ENCODE results near the gene LAMTOR2.

The LAMTOR2 gene

DNA sequence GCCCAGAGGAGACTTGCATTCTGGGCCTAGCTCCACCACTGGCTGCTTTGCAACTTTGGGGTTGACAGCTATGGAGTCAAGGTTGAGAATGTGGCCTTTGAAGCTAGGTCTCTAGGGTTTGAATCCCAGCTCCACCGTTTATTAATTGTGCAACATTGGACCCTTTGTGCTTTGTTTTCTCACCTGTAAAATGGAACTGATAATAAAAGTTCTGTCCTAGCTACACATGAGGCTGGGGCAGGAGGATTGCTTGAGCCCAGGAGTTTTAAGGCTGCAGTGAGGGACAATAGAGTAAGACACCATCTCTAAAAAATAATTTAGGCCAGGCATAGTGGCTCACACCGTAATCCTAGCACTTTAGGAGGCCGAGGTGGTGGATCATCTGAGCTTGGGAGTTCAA is 44.7 kb downstream of the LAMTOR2 start:
- DNase-seq: no peak

GRCh38 chr1:156100205-156100995 is 45.8 kb downstream of the LAMTOR2 start:
- no peak for DNase-seq

DNA sequence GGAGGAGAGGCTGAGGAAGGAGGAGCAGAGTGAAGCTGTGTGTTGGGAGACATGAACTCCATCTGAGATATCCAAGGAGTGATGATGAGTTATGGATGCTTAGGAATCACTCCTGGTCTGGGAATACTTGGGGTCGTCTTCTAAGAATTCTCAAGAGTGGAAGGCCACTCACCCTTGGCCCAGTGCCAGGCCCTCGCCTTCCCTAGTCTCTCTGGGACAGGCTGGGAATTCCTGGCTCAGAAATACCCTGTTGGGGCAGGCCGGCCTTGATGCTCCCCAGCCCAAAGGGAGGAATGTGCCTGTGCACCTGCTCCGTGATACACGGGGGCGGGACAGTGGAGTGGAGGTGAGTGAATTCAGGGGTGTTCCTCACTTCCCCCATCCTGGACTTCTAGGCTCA is 47.3 kb downstream of the LAMTOR2 start:
- no peak for DNase-seq

- no peak for DNase-seq
Observed at GRCh38 chr1:156102633-156103511, 48.3 kb downstream of the LAMTOR2 start.

DNA sequence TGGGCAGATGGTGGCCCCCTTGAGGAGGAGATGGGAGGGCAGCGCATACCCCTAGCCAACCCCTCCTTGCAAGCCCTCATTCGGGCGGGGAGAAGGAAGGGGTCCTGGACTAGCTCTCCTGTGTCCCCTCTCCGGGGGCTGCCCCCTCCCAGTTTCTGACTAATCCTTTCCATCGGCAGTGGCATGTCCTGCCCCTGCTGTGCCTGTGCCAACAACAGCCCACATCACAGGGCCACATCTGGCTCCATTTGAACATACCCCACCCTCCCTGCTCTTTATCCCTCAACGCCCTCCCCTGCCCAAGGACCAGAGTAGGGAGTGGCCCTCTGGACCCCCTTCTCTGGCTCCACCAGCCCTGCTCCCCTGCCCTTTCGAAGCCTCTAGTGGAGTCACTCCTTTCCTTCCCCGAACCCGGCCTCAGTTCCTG is 49.0 kb downstream of the LAMTOR2 start:
- peak; percentile 86 for DNase-seq

DNA sequence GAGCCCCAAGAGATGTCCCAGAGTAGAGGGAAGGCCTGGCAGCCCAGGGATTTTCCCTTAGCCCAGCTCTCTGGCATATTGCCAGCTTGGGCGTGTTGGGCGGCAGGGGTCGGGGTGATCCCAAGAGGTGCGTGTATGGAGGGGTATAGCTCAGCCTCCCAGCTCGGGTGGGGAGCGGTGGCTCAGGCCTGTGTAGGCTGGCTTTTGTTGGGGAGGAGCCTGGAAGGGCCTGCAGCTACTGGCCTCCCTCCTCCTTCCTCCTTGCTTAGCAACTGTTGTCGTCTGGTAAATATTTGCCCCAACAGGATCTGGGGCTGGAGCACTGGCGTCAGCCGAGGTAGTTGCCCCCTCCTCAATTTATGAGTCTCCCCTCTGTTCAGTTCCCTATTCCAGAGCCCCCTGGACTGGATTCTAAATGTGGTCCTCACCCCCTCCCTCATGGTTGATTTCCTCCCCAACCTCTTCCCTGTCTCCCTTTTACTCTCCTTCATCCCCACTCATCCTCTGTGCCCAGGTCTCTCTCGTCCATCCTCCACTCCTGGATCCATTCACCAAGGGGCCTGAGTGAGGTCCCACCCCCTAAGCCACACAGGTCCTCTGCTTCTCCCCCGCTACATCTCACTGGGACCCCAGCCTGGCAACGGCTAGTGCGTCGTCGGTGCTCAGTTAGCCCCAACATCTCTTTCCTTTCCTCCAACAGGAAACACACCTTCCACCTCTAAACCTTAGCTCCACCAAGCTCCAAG is 49.7 kb downstream of the LAMTOR2 start:
- DNase-seq: peak; percentile 87

DNA sequence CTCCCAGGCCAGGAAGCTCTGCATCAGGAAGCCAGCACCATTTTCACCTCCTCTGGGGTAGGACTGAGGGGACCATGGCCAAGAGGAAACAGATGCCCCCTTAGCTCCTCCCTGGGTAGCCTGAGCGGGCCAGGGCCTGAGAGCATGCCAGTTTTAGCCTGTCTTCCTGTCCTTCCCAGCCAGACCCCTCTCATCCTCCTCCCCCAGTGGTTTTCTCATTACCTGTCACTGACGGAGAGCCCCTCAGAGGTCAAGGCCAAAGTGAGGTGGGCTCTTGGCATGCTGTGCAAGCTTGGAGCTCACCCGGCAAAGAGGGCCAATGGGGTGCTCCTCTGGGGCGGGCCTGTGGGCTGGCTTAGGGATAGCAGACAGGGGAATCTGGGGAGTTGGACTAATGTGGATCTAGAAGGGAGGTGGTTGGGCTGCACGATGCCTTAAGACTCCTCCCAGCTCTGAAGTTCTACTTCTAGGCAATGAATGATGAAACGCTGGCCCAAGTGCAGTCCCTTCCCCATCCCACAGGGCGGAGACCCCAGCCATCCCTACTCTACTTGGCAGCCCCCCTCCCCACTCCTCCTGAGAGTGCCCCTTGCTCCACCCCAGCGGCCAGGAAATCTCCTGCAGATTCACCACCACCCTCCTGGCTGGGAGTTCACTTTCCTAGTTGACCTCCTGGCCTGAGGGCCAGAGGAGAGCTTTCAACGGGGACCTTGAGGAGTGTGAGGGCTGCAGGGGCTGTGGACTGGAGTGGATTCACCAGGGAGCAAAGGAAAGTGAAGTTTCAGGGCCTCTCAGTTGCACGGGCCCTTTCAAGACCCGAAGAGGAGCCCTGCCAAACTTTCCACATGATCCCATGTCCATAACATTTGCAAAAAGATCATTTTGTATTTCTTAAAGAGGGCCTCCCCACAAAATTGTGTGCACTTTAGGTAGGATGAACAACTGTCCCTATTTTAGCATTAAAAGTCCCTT is 50.6 kb downstream of the LAMTOR2 start:
- no peak for DNase-seq

DNA sequence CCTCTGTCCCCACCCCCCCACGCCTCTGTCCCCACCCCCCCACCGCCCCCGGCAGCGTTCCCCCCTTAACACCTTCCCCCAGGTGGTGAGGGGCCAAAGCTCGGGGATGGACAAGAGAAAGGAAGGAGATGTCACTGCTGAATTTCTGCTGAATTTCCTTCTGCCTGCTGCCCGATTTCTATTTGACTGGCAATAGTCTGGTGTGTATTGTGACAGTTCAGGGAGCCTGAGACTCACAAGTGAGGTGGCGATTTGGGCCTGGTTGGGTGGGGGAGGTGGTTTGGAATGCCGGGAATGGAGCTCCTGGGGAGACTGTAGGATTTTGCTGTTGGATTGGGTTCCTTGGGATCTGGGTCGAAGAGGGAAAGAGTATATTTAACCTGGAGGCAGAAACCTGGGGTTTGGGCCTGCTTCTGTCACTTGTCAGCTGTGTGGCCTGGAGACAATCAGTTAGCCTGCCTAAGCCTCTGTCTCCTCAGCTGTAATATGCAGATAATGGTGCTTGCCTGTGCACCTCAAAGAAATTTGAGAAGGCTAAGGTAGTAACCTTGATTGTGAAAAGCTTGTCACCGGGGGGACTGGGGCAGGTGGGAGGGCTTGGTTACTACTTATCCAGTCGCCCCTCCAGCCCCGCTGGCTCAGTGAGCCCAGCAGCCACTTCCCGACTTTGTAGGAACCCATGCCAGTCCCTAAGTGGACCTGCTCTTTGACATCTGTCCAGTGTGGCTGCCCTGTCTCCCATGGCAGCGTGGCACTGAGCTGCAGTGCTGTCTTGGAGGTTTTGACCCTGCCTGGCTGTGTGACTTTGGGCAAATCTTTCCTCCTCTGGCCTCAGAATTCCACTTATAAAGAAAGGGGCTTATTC is 52.3 kb downstream of the LAMTOR2 start:
- no peak for DNase-seq

- no peak for DNase-seq
Observed at GRCh38 chr1:156108057-156108456, 53.5 kb downstream of the LAMTOR2 start.

Data from activated effector memory CD4-positive, alpha-beta T cell treated with anti-CD3 and anti-CD28 coated beads, Interleukin-2, amount 50 U/mL, for 16 hours (primary cell).